GM19395 (cell line): ENCODE data around the gene MAML2.

Source experiments
- ATAC-seq: cut with Tn5 transposase; IDR thresholded peaks from one replicate; pipeline ENCODE4 v1.9.1; 2021; ENCODE audit warnings: mild to moderate bottlenecking, moderate library complexity; ENCODE audit not compliant: unreplicated experiment

MAML2 gene

GRCh38 chr11:96023275-96023674 is 319.7 kb downstream of the MAML2 start:
- no peak for ATAC-seq

GRCh38 chr11:96021901-96022650 is 320.9 kb downstream of the MAML2 start:
- ATAC-seq, result no peak

- ATAC-seq, result no peak
Measured at GRCh38 chr11:96019810-96020747, 322.9 kb downstream of the MAML2 start.

GRCh38 chr11:96019281-96019680 is 323.7 kb downstream of the MAML2 start:
- no peak for ATAC-seq

- no peak for ATAC-seq
Measured at GRCh38 chr11:96017856-96018255, 325.1 kb downstream of the MAML2 start.

GRCh38 chr11:96016978-96017502 is 326.0 kb downstream of the MAML2 start:
- ATAC-seq, result no peak

- ATAC-seq, result no peak
Measured at GRCh38 chr11:96015906-96016565, 327.0 kb downstream of the MAML2 start.

GRCh38 chr11:96014217-96014616 is 328.8 kb downstream of the MAML2 start:
- peak; percentile 30 for ATAC-seq

- peak; percentile 8 for ATAC-seq
Measured at GRCh38 chr11:96013461-96014213, 329.4 kb downstream of the MAML2 start.

GRCh38 chr11:96012086-96012824 is 330.7 kb downstream of the MAML2 start:
- ATAC-seq, result peak; percentile 93

- no peak for ATAC-seq
Measured at GRCh38 chr11:96010683-96011082, 332.3 kb downstream of the MAML2 start.

- no peak for ATAC-seq
Measured at GRCh38 chr11:96008161-96008720, 334.8 kb downstream of the MAML2 start.

GRCh38 chr11:96006037-96006436 is 337.0 kb downstream of the MAML2 start:
- no peak for ATAC-seq

GRCh38 chr11:96004862-96005261 is 338.1 kb downstream of the MAML2 start:
- no peak for ATAC-seq

GRCh38 chr11:96002754-96003290 is 340.2 kb downstream of the MAML2 start:
- no peak for ATAC-seq

GRCh38 chr11:96002339-96002738 is 340.7 kb downstream of the MAML2 start:
- no peak for ATAC-seq

GRCh38 chr11:96001037-96001436 is 342.0 kb downstream of the MAML2 start:
- no peak for ATAC-seq

- no peak for ATAC-seq
Measured at GRCh38 chr11:95999711-96000406, 343.1 kb downstream of the MAML2 start.
